GM19467 (cell line): Measurements from ENCODE around the gene PSMC3IP.
"Not testable (repeated sequence)": the region's sequence is repeated elsewhere in the genome, so short reads cannot be mapped to it uniquely, and the experiment has no call there.

ENCODE experiments used
- ATAC-seq: cut with Tn5 transposase; IDR thresholded peaks from one replicate; pipeline ENCODE4 v1.9.1; 2021; ENCODE audit warnings: mild to moderate bottlenecking, moderate library complexity; ENCODE audit not compliant: unreplicated experiment

PSMC3IP gene

GRCh38 chr17:42541041-42541833 is 36.3 kb downstream of the PSMC3IP start:
- ATAC-seq, result no peak

- ATAC-seq, result not testable (repeated sequence)
Observed at GRCh38 chr17:42540558-42540957, 37.0 kb downstream of the PSMC3IP start.

- ATAC-seq, result no peak
Observed at GRCh38 chr17:42538482-42538881, 39.0 kb downstream of the PSMC3IP start.

- ATAC-seq, result no peak
Observed at GRCh38 chr17:42537826-42538451, 39.6 kb downstream of the PSMC3IP start.

GRCh38 chr17:42537156-42537805 is 40.2 kb downstream of the PSMC3IP start:
- no peak for ATAC-seq

GRCh38 chr17:42536372-42537155 is 41.0 kb downstream of the PSMC3IP start:
- ATAC-seq, result peak; percentile 62

GRCh38 chr17:42536048-42536371 is 41.5 kb downstream of the PSMC3IP start, which contains the start of gene NAGLU:
TSS of gene NAGLU (plus strand) at chr17:42536241. CDS start at chr17:42536273, 32 bp downstream.
- peak; percentile 78 for ATAC-seq

GRCh38 chr17:42535155-42536047 is 42.1 kb downstream of the PSMC3IP start:
- peak; percentile 4 for ATAC-seq

- no peak for ATAC-seq
Observed at GRCh38 chr17:42531455-42532354, 45.8 kb downstream of the PSMC3IP start.

GRCh38 chr17:42530952-42531454 is 46.5 kb downstream of the PSMC3IP start:
- ATAC-seq, result no peak

- no peak for ATAC-seq
Observed at GRCh38 chr17:42529061-42529460, 48.5 kb downstream of the PSMC3IP start.

GRCh38 chr17:42527932-42528331 is 49.6 kb downstream of the PSMC3IP start:
- ATAC-seq, result no peak

- ATAC-seq, result no peak
Observed at GRCh38 chr17:42526031-42526444, 51.5 kb downstream of the PSMC3IP start.

- no peak for ATAC-seq
Observed at GRCh38 chr17:42525221-42525620, 52.3 kb downstream of the PSMC3IP start.

GRCh38 chr17:42522798-42523278 is 54.7 kb downstream of the PSMC3IP start:
- ATAC-seq, result no peak
